GM18870 (cell line): ENCODE measurements around the gene NCEH1.
"Not testable (repeated sequence)": the region's sequence is repeated elsewhere in the genome, so short reads cannot be mapped to it uniquely, and the experiment has no call there.

Experiments used
- ATAC-seq: cut with Tn5 transposase; IDR thresholded peaks from one replicate; pipeline ENCODE4 v1.9.1; 2021; ENCODE audit warnings: moderate library complexity; ENCODE audit not compliant: unreplicated experiment

NCEH1 gene

GRCh38 chr3:172679599-172679998 lies 31.3 kb downstream of the NCEH1 start:
- ATAC-seq, result no peak

DNA sequence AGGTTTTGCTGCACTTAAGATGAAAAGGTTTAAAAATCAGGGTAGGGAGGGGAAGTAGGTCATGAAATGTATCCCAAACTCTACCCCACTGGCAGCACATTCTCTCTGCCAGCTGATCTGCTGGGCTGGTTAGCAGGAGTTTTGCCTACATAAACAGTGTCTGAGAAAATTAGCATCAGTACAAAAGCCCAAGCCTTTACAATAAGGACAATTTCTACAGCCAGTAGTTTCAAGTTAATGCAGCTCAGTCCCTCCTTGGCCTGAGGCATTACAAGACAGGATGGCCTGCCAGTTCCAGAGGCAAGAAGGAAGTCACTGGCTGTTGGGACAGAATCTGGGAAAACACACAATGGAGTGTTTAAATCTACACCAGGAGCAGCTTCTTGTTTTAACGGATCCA lies 32.8 kb downstream of the NCEH1 start:
- no peak for ATAC-seq

GRCh38 chr3:172676196-172676922 lies 34.5 kb downstream of the NCEH1 start:
- no peak for ATAC-seq

DNA sequence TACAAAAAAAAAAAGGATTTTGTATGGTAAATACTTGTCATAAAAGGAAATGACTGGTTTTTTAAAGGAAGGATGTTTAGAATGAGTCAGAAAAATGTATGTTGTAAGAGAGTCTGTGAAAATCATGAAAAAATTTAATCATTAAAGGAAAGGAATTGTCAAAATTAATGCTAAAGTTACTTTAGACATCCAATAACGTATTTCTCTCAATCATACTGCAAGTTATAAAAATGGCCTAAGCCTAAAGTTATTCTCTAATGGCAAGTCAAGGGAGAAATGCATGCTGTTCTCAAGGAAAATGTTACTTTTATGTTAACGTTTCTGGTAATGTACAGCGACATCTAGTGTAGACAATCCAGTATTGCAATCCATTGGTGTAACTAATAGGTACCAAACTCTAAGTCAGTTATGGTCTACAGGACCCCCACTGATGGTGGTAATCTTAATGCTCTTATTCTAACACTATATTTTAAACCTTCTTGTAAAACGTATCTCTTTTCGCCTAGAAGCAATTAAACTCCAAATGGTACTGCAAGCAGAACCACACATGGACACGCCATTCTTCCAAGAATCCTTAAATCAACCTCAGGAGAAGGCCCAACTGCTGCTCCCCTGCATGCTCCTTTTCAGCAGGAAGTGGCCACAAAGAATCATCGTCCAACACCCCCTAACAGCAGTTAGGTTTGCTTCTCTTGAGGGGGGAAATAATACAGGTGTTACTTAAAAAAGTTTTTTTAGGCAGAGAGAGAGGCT lies 35.2 kb downstream of the NCEH1 start:
- ATAC-seq, result no peak

GRCh38 chr3:172673210-172673679 lies 37.6 kb downstream of the NCEH1 start:
- peak; percentile 79 for ATAC-seq

DNA sequence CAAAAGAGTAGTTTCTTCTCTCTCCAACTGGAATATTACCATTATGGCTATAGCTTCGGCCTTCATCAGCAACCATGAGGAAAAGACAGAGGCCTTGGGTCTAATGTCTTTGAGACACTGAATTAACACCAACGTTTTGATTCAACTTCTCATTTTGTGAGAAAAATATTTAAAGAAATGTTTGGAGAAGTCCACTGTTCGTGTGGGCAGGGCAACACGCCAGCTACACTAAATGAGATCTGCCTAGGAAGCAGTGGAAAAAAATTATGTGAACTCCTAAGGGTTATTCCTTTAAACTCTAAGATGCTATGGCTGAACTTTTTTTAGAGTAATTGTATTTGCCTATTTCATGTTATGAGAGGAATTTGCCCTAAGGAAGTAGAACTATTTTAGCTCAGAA lies 41.8 kb downstream of the NCEH1 start:
- ATAC-seq, result no peak

DNA sequence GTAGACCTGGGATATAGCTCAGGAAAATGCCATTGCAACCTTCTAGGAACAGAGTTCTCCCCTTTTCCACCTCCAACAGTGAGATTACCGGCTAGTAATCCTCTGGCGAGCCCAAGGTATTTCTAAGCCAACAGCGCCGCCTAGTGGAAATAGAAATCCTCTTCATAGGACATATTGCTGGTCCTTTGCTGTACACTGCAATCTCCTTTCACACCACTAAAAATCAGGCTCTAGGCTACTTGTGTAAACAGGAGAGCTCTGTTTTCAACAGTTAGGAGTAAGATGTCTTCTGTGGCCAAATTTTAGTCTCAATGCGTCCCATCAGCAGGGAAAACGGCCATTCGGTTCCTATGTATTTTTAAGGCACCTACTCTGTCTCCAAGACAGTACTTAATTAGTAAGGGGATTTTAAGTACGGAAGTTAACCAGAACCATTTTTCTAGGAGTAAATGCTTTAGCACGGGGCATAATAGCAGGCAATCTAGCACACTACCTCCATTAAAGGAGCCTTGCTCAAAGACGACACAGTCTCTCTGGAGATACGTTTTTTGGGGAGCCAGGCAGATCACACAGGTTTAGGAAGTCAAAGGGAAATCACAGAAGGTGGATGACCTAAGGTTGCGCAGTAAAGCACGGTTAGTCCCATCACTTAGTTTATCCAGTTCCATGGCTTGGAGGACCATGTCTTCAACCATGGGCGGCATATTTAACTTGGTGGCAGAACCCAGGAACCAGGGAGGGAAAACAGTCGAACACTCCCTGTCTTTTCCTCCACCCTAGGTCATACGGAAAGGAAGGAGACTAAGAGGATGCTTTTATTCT lies 43.8 kb downstream of the NCEH1 start:
- ATAC-seq, result peak; percentile 86

- ATAC-seq, result no peak
Measured at GRCh38 chr3:172666181-172666872, 44.5 kb downstream of the NCEH1 start.

DNA sequence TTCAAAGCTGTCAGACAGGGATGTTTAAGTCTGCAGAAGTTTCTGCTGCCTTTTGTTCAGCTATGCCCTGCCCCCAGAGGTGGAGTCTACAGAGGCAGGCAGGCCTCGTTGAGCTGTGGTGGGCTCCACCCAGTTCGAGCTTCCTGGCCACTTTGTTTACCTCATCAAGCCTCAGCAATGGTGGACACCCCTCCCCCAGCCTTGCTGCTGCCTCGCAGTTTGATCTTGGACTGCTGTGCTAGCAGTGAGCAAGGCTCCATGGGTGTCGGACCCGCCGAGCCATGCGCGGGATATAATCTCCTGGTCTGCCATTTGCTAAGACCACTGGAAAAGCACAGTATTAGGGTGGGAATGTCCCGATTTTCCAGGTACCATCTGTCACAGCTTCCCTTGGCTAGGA lies 45.4 kb downstream of the NCEH1 start:
- not testable (repeated sequence) for ATAC-seq

GRCh38 chr3:172660421-172660820 lies 50.4 kb downstream of the NCEH1 start:
- ATAC-seq, result not testable (repeated sequence)

GRCh38 chr3:172659246-172660002 lies 51.4 kb downstream of the NCEH1 start:
- ATAC-seq, result no peak

DNA sequence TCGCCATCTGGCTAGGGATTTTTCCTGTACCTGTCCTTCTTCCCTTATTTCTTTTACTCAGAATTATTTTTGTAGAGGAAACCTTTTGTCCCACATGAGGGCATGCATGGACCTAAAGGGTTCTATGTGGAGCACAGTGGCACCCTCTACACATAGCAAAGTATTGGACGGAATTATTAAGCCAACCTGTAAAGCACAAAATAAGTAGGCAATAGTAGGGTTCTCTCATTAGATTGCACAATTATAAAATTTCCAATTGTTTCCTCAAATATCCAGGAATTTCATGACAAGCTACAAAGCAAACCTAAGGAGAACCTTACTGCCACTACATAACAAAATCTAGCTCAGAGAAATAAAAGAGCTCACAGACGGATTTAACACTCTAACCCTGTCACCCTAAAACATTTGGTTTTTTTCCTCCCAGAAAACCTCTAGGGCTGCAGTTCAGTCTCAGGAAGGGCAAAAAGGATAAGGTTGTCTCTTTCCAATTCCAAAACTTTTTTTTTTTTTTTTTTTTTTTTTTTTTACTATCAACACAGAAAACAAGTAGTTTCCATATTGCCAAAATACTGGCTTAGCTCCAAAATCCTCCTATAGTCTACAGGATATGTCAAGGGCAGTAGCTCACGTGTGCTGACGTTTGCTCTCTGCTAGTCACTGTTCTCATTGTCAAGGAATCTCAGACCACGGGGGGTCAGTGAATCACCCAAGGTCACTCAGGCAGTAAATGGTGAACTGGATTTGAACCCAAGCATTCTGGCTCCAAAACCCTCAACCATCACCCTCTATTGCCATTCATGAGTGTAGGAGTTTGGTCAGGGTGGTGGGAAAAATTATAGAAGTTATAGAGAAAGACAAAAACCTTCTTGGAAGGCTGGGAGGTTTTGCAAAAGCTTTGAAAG lies 52.3 kb downstream of the NCEH1 start:
- ATAC-seq, result no peak

DNA sequence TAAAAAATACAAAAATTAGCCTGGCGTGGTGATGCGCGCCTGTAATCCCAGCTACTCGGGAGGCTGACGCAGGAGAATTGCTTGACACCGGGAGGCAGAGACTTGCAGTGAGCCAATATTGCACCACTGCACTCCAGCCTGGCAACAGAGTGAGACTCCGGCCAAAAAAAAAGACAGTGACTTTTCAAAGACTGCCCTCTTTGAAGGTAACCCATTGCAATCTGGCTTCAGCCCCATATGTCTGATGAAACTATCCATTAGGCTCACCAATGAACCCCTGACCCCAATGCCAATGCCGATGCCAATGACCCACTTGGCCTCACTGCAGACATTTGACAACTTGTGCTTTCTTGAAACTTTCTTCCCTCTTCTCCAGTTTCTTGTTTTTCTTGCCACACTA lies 54.3 kb downstream of the NCEH1 start:
- ATAC-seq, result no peak

- ATAC-seq, result no peak
Measured at GRCh38 chr3:172655388-172655787, 55.5 kb downstream of the NCEH1 start.

- no peak for ATAC-seq
Measured at GRCh38 chr3:172654470-172654869, 56.4 kb downstream of the NCEH1 start.

DNA sequence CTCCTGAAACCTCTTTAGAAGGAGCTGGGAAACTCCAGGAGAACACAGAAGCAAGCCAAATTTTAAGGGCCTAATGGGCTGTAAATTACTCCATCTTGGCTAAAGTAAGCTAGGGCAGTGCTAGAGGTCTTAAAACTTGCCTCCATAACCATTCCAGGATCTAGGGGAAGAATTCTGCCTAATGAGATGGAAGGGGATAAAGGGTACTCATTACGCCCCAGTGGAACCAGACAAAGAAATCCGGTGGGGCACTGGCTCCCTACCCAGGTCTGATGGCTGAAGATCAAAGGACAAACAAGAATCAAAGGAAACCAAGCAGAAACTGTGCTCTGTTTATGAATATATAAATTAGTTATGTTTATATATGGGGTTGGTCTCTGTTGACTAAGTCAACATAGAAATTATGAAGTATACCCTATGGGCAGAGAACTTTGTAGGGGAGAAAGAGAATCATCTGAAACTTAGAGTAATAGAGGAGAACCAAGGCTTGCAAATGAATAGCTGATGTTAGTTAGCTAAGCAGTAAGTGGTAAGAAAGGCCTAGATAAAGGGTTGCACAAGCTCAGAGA lies 57.8 kb downstream of the NCEH1 start:
- no peak for ATAC-seq

DNA sequence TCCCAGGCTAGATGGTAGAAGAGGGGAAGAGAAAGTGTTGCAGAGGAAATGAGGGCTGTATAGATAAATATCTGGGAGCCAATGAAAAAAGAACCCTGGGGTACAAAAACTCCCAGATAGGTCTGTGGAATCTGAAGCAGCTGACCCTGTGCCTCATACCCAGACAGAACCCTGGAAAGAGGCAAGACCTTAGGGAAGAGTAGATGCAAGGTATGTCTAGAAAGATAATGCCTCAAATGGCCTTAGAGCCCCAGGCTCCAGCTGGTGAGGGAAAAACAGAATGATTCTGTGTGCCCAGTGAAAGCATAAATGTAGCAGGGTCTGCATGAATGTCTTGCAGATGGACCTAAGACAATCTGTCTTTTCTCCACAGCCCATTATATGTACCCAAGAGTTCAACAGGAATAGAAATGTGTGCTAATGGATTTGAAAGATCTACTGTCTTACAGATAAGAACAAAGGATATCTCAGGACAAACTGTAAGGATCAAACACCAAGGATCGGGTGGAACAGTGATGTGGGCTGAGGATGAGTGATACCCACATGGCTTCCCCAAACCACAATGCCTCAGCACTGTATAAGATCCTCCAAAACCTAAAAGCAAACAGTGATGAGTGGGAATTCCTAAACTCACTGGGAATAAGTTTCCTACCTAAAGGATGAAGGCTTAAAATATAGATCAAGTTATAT lies 58.8 kb downstream of the NCEH1 start:
- no peak for ATAC-seq

GRCh38 chr3:172649987-172650386 lies 60.9 kb downstream of the NCEH1 start:
- no peak for ATAC-seq
